RWPE2 (cell line): ENCODE measurements around the gene ACVR1C.

Experiments used
- ATAC-seq: fragments of 200-7000 bp; cut with Tn5 transposase; 3 replicates; pipeline ENCODE4 v1.9.1; 2021; ENCODE audit warnings: low read depth
- DNase-seq: peaks from one replicate; pipeline ENCODE4 v3.0.0-alpha.2; 2020; ENCODE audit warnings: low spot score
- H3K27ac ChIP-seq: fragments of 450-650 bp; 2 replicates; pipeline ENCODE4 v1.5.1; 2017; ENCODE audit warnings: mild to moderate bottlenecking; ENCODE audit not compliant: poor library complexity, severe bottlenecking
- H3K27me3 ChIP-seq: fragments of 250-450 bp; sonication (Bioruptor Pico); 2 replicates; pipeline ENCODE4 v1.5.1; 2021; ENCODE audit warnings: mild to moderate bottlenecking, moderate library complexity; ENCODE audit not compliant: insufficient read depth, poor library complexity, severe bottlenecking
- H3K36me3 ChIP-seq: fragments of 250-450 bp; sonication (Bioruptor Pico); 2 replicates; pipeline ENCODE4 v1.5.1; 2020; ENCODE audit warnings: low read depth, mild to moderate bottlenecking, moderate library complexity
- H3K4me1 ChIP-seq: fragments of 250-450 bp; sonication (Bioruptor Pico); 2 replicates; pipeline ENCODE4 v1.5.1; 2021; ENCODE audit warnings: mild to moderate bottlenecking, moderate library complexity; ENCODE audit not compliant: insufficient read depth, poor library complexity, severe bottlenecking
- H3K4me3 ChIP-seq: fragments of 250-450 bp; sonication (Bioruptor Pico); 2 replicates; pipeline ENCODE4 v1.5.1; 2021; ENCODE audit warnings: mild to moderate bottlenecking, moderate library complexity; ENCODE audit not compliant: severe bottlenecking
- H3K9me3 ChIP-seq: fragments of 250-450 bp; sonication (Bioruptor Pico); 2 replicates; pipeline ENCODE4 v1.5.1; 2021; ENCODE audit warnings: mild to moderate bottlenecking, moderate library complexity; ENCODE audit not compliant: severe bottlenecking
- TF ChIP-seq, protein P1 (sequence below): fragments of 450-650 bp; IDR thresholded peaks from one replicate; pipeline ENCODE4 v1.5.1; 2017; ENCODE audit warnings: mild to moderate bottlenecking, moderate library complexity; ENCODE audit not compliant: poor library complexity, severe bottlenecking

The ACVR1C gene

DNA sequence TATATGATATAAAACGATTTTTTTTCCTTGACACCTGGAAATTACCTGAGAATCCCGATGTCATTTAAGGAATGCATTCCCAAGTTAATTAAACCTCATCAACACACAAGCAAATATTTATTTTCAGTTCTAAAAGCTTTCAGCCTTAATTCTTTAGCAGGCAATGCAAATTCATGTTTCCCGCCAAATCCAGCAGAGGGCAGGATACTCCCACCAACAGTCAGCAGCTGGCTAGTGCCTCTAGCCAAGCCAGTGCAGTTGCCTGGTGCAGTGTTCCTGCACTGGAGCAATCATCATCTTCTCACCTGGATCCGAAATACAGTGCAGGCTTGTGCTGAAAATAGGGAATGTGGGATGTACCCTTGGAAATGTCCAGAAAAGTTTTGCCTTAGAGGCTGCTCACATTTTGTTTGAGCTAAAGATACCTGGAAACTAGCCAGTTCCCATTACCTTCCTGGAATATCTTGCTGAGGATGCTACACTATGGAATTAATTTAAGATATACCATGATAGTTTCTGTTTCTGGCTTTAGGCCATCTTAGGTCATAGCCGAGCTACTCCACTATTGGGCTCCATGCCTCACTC is 136.4 kb downstream of the ACVR1C start:
- no peak overlapping the region for H3K27ac ChIP-seq
- H3K4me3 ChIP-seq: no peak overlapping the region
- TF ChIP-seq, protein P1, sequence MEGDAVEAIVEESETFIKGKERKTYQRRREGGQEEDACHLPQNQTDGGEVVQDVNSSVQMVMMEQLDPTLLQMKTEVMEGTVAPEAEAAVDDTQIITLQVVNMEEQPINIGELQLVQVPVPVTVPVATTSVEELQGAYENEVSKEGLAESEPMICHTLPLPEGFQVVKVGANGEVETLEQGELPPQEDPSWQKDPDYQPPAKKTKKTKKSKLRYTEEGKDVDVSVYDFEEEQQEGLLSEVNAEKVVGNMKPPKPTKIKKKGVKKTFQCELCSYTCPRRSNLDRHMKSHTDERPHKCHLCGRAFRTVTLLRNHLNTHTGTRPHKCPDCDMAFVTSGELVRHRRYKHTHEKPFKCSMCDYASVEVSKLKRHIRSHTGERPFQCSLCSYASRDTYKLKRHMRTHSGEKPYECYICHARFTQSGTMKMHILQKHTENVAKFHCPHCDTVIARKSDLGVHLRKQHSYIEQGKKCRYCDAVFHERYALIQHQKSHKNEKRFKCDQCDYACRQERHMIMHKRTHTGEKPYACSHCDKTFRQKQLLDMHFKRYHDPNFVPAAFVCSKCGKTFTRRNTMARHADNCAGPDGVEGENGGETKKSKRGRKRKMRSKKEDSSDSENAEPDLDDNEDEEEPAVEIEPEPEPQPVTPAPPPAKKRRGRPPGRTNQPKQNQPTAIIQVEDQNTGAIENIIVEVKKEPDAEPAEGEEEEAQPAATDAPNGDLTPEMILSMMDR: peak; percentile 89
- H3K36me3 ChIP-seq: no peaks in the 10 kb centered on the region
- H3K27me3 ChIP-seq: peaks cover 7% of the 10 kb centered on the region
- H3K4me1 ChIP-seq: no peaks in the 10 kb centered on the region
- no peaks in the 10 kb centered on the region for H3K9me3 ChIP-seq
- DNase-seq (no peak), ATAC-seq (peak; percentile 86)

DNA sequence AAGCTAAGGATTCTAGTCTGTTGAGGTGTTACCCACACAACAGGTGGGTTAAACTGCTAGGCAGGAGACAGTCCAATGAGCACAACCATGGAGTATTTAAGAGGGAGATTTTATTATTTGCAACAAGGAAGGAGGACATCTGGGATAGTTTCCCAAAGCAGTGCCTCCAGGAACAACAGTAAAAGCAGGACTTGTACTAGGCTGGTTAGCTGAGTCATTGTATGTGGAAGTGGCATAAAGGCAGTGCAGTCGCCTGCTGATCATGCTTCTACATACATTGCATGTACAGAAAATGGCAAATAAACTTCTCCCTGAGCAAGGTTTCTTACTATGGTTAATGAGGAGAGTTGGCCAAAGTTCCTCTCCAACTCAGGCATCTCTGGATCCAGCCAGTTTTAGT is 138.7 kb downstream of the ACVR1C start:
- ATAC-seq (no peak), DNase-seq (no peak)
- TF ChIP-seq, protein P1: no peak
- Histone ChIP-seq H3K27ac (no peak overlapping the region), H3K27me3 (peaks cover 7% of the 10 kb centered on the region), H3K4me3 (no peak overlapping the region), H3K36me3 (no peaks in the 10 kb centered on the region), H3K9me3 (no peaks in the 10 kb centered on the region), H3K4me1 (no peaks in the 10 kb centered on the region)

DNA sequence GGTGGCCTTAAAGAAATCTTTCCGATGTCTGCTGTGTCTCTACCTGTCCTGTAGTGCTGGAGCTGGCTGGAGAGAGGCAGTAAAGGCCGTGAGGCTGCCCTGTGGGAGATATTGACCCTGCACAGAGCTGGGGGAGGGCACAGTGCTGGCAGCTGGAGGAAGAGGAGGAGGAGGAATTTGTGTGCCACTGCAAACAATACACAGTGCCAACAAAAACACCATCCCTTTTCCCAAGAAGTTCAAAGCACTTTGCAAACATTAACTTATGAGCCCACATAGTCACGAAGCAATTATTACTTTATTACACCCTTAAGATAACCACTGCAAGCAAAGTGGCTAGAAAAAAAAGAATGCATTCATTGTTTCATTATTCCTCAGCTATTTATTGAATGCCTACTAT is 139.8 kb downstream of the ACVR1C start:
- ATAC-seq: no peak
- TF ChIP-seq, protein P1: no peak
- H3K4me1 ChIP-seq: no peaks in the 10 kb centered on the region
- H3K9me3 ChIP-seq: no peaks in the 10 kb centered on the region
- no peaks in the 10 kb centered on the region for H3K36me3 ChIP-seq
- no peak for DNase-seq
- no peak overlapping the region for H3K4me3 ChIP-seq
- H3K27me3 ChIP-seq: peaks cover 7% of the 10 kb centered on the region
- H3K27ac ChIP-seq: no peak overlapping the region

DNA sequence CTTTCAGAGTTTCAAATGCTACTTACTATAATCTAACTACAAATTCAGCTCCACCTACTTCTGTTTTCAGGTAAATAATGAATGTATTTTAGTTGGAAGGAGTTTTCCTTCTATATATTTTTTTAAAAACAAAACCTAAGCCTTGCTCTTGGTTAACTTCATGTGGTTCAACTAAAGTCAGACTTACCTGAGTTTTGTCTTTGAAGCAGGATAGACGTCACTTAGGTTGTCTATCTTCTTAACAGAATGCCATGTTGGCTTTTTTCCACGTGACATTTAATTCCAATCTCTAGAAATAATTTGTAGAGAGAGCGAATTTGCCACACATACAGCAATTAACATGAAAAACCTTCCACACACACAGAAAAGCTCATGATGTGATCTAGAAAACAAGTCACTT is 140.9 kb downstream of the ACVR1C start:
- Histone ChIP-seq H3K36me3 (no peaks in the 10 kb centered on the region), H3K4me3 (no peak overlapping the region), H3K9me3 (no peaks in the 10 kb centered on the region), H3K27me3 (peaks cover 7% of the 10 kb centered on the region), H3K27ac (no peak overlapping the region), H3K4me1 (no peaks in the 10 kb centered on the region)
- no peak for ATAC-seq
- TF ChIP-seq, protein P1: no peak
- no peak for DNase-seq

DNA sequence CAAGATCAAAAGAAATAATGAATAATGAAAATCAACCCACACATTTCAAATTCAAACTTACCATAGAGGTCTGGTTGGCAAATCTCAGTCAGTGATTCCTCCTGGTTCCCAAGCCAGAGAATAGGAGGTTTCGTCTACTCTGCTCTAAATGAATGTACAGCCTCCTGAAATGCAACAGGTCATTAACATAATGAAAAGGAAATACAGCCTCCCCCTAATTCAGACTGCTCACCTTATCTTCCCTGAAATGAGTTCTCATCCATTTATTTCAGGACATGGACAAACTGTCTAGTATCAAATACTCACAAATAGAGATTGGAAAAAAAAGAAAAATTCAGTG is 141.4 kb downstream of the ACVR1C start:
- H3K36me3 ChIP-seq: no peaks in the 10 kb centered on the region
- H3K4me1 ChIP-seq: no peaks in the 10 kb centered on the region
- ATAC-seq (no peak), DNase-seq (no peak)
- H3K27ac ChIP-seq: no peak overlapping the region
- TF ChIP-seq, protein P1: no peak
- H3K27me3 ChIP-seq: peaks cover 7% of the 10 kb centered on the region
- H3K9me3 ChIP-seq: no peaks in the 10 kb centered on the region
- H3K4me3 ChIP-seq: no peak overlapping the region
